Smooth muscle cell (in vitro differentiated cells): ENCODE measurements around the gene LCOR. TPM values are rescaled to one million over a fixed set of nuclear protein-coding genes. Genes with fewer than 3 reads are reported as not detected.

Experiments used
- DNase-seq: peaks from one replicate; lab custom pipeline; 2025; ENCODE audit not compliant: unreplicated experiment; lab: John Stamatoyannopoulos, UW
- H2AFZ ChIP-seq: fragments of 200-600 bp; sonication (generic); 2 replicates; pipeline ENCODE4 v1.6.0; 2016; ENCODE audit warnings: antibody characterized with exemption, low read depth, mild to moderate bottlenecking
- H3F3A ChIP-seq: fragments of 200-600 bp; sonication (generic); 2 replicates; pipeline ENCODE4 v1.6.0; 2017; ENCODE audit warnings: antibody characterized with exemption, low read depth
- H3K27ac ChIP-seq: fragments of 200-600 bp; sonication (generic); 2 replicates; pipeline ENCODE4 v1.5.1; 2016; ENCODE audit warnings: low read depth, mild to moderate bottlenecking
- H3K27me3 ChIP-seq: fragments of 200-600 bp; sonication (generic); 2 replicates; pipeline ENCODE4 v1.6.1; 2016; ENCODE audit warnings: low read depth, mild to moderate bottlenecking
- H3K36me3 ChIP-seq: fragments of 200-600 bp; sonication (generic); 2 replicates; pipeline ENCODE4 v1.5.1; 2016; ENCODE audit warnings: low read depth
- H3K4me1 ChIP-seq: fragments of 200-600 bp; sonication (generic); 2 replicates; pipeline ENCODE4 v1.5.1; 2016; ENCODE audit warnings: low read depth
- H3K4me2 ChIP-seq: fragments of 200-600 bp; sonication (generic); 2 replicates; pipeline ENCODE4 v1.6.0; 2016; ENCODE audit warnings: mild to moderate bottlenecking
- H3K4me3 ChIP-seq: fragments of 200-600 bp; sonication (generic); 2 replicates; pipeline ENCODE4 v1.5.1; 2016; ENCODE audit warnings: mild to moderate bottlenecking
- H3K79me2 ChIP-seq: fragments of 200-600 bp; sonication (generic); 2 replicates; pipeline ENCODE4 v1.6.0; 2016; ENCODE audit warnings: low read depth, mild to moderate bottlenecking
- H3K9ac ChIP-seq: fragments of 200-600 bp; sonication (generic); 2 replicates; pipeline ENCODE4 v1.6.0; 2016; ENCODE audit warnings: low read depth
- H3K9me3 ChIP-seq: fragments of 200-600 bp; sonication (generic); replicated peaks from 2 replicates; pipeline ENCODE4 v1.5.1; 2016; ENCODE audit warnings: low read depth
- H4K20me1 ChIP-seq: fragments of 200-600 bp; sonication (generic); 2 replicates; pipeline ENCODE4 v1.6.0; 2016; ENCODE audit warnings: low read depth
- CTCF ChIP-seq: fragments of 200-600 bp; sonication (generic); IDR thresholded peaks from 2 replicates; pipeline ENCODE4 v1.5.1; 2017; ENCODE audit warnings: borderline replicate concordance, mild to moderate bottlenecking, antibody characterized with exemption; ENCODE audit not compliant: insufficient read depth, poor library complexity, severe bottlenecking
- WGBS: methylation state at CpG from one replicate; pipeline ENCODE4 v1.1.7; 2016; ENCODE audit warnings: low lambda C conversion rate; 5-methylcytosine and 5-hydroxymethylcytosine counted together
- polyA plus RNA-seq: library from polyadenylated mRNA; unstranded; fragments of >200 nt; fragmentation: Nextera tagmentation; extraction: Ambion mirVana; gene quantifications from 2 replicates; pipeline ENCODE4 v1.2.1, GENCODE V29; 2016
- total RNA-seq: library from RNA; depleted of rRNA; stranded (reverse); fragments of >200 nt; gene quantifications from 2 replicates; pipeline ENCODE4 v1.2.3, GENCODE V29; 2014

LCOR gene
- total and polyA plus RNA-seq, 2 experiments from 2014 or later = 10.6 to 27.8 TPM

GRCh38 chr10:97040248-97040584, 208.1 kb downstream of the LCOR start:
- WGBS = 98% methylated on average over 9 of the region's 9 CpGs
- no peak overlapping the region for H2AFZ ChIP-seq
- no peak for DNase-seq
- H3K9me3 ChIP-seq = no peaks in the 10 kb centered on the region
- TF ChIP-seq CTCF = no peak
- H3K27me3 ChIP-seq = no peaks in the 10 kb centered on the region
- no peaks in the 10 kb centered on the region for H3F3A ChIP-seq
- H3K79me2 ChIP-seq = no peaks in the 10 kb centered on the region
- no peak overlapping the region for H3K4me2 ChIP-seq
- no peaks in the 10 kb centered on the region for H3K4me1 ChIP-seq
- no peaks in the 10 kb centered on the region for H3K36me3 ChIP-seq
- H3K4me3 ChIP-seq = no peak overlapping the region
- H3K27ac ChIP-seq = no peak overlapping the region
- no peaks in the 10 kb centered on the region for H4K20me1 ChIP-seq
- no peak overlapping the region for H3K9ac ChIP-seq

GRCh38 chr10:97040706-97041105, 208.6 kb downstream of the LCOR start:
- DNase-seq = no peak
- H3K79me2 ChIP-seq = no peaks in the 10 kb centered on the region
- no peaks in the 10 kb centered on the region for H3K27me3 ChIP-seq
- H3K4me1 ChIP-seq = no peaks in the 10 kb centered on the region
- H4K20me1 ChIP-seq = no peaks in the 10 kb centered on the region
- H3K4me2 ChIP-seq = no peak overlapping the region
- H3K9me3 ChIP-seq = no peaks in the 10 kb centered on the region
- H3K27ac ChIP-seq = no peak overlapping the region
- no peak overlapping the region for H2AFZ ChIP-seq
- WGBS = 90% methylated on average over 8 of the region's 8 CpGs
- TF ChIP-seq CTCF = no peak
- no peaks in the 10 kb centered on the region for H3F3A ChIP-seq
- no peaks in the 10 kb centered on the region for H3K36me3 ChIP-seq
- H3K4me3 ChIP-seq = no peak overlapping the region
- H3K9ac ChIP-seq = no peak overlapping the region

DNA sequence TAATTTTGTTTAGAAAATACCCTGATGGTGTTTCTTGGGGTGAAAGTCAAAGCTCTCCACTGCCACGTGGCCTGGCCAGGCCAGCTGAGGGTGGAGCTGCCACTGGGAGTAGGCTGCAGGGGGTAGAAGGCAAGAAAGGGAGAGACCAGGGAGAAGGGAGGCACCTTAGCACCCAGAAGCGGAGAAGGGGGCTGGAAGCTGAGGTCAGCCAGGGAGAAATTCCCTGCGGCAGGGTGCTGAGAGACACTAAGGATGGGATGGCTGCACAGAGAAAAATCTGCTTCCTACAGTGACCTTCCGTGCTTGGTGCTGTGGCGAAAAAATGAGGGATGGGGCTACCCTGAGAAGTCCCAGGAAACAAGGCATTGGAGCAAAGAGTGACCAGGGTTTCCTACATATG, 210.0 kb downstream of the LCOR start:
- Histone ChIP-seq H3K4me2 (no peak overlapping the region), H3K27me3 (no peaks in the 10 kb centered on the region), H3K9ac (no peak overlapping the region), H3K27ac (no peak overlapping the region), H3F3A (no peaks in the 10 kb centered on the region), H3K79me2 (no peaks in the 10 kb centered on the region), H3K4me3 (no peak overlapping the region), H3K4me1 (no peaks in the 10 kb centered on the region), H2AFZ (no peak overlapping the region), H3K36me3 (no peaks in the 10 kb centered on the region), H4K20me1 (no peaks in the 10 kb centered on the region), H3K9me3 (no peaks in the 10 kb centered on the region)
- DNase-seq = no peak
- WGBS = 91% methylated on average over 5 of the region's 5 CpGs
- TF ChIP-seq CTCF = no peak

GRCh38 chr10:97042716-97043562, 210.8 kb downstream of the LCOR start:
- no peak for TF ChIP-seq CTCF
- Histone ChIP-seq H2AFZ (no peak overlapping the region), H3K9me3 (no peaks in the 10 kb centered on the region), H3K9ac (no peak overlapping the region), H3K79me2 (no peaks in the 10 kb centered on the region), H3F3A (no peaks in the 10 kb centered on the region), H4K20me1 (no peaks in the 10 kb centered on the region), H3K36me3 (no peaks in the 10 kb centered on the region), H3K4me3 (no peak overlapping the region), H3K4me1 (no peaks in the 10 kb centered on the region), H3K4me2 (no peak overlapping the region), H3K27me3 (no peaks in the 10 kb centered on the region), H3K27ac (no peak overlapping the region)
- no peak for DNase-seq
- 93% methylated on average over 38 of the region's 38 CpGs for WGBS
